HEK293T (cell line): ENCODE measurements around the gene SLC22A16.

Source experiments
- ELF4 ChIP-seq: fragments of 450-650 bp; IDR thresholded peaks from 2 replicates; pipeline ENCODE4 v1.6.1; 2017; ENCODE audit warnings: antibody characterized with exemption
- FOXA1 ChIP-seq: fragments of 450-650 bp; IDR thresholded peaks from 2 replicates; pipeline ENCODE4 v1.6.1; 2016; ENCODE audit warnings: mild to moderate bottlenecking

DNA sequence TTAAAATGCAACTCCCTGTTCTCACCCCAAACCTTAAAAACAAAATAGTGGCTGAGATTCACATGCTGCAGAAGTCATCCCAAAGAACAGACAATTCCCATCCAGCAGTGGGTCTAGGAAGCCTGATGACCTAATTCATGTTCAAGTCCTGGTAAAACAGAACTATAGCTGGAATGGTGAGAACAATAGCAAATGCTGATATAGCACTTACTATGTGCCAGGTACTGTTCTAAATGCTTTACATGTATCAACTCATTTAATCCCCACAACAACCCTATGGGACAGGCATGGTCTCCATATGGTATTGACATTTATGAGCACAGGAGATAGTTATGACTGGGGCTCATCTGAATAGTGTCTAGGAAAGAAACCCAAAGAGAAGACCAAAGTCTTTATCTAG lies 66.6 kb downstream of the SLC22A16 start:
- TF ChIP-seq ELF4: no peak
- no peak for TF ChIP-seq FOXA1
